Smooth muscle cell of the brain vasculature (primary cell): ENCODE measurements around the gene GAB2.

Experiments
- DNase-seq: peaks from one replicate; pipeline ENCODE4 v3.0.0-alpha.2; 2012; ENCODE audit warnings: low read depth, low spot score

GAB2 gene

DNA sequence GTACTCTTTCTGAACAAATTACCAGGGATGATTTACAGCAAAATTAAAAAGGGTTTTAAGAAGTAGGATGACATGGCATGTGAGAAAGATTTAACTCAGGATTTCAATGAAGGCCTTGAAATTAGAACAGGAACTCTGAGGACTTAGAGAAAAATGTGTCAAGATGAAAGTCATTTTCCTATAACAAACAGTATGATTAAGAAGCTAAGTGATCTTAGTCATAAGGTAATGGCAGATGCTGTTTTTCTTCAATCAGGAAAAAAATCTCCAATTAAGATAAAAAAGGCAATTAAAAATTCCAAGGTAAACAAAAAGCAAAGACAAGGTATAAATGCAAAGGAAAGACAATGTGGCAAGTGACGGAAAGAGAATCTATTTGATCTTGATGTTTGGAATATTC lies 73.5 kb downstream of the GAB2 start:
- DNase-seq = no peak

DNA sequence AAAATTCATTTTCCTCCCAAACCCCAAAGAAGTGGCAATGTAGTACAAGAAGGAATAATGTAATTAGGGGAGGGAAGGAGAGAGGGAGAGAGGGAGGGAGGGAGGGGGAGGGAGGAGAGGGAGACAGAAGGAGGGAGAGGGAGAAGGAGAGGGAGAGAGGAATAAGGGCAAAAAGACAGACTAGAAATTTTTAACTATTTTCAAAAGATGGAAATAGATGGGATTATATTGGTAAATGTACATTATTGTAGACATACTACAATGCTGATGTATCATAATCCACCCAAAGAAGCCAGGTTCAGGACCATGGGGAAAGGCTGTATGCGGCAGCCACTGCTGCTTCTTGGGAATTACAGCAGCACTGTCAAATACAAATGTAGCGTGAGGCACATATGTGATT lies 74.3 kb downstream of the GAB2 start:
- no peak for DNase-seq

DNA sequence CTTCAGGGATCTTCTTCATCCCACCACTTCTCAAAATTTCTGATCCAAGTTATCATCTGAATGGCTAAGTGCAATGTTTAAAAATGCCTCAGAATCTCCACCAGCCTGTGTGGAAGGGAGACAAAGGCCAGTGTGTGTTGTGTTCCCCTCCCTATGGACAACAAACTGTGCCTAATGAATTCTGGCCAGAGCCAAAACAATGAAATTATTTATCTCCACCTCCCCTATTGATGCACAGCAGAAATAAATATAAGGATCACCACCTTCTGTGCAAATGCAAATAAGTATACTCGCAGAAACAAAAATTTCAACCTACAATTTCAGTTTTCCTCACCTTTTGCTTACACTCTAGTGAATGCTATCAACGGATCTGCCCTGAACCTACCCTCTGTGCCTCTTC lies 75.8 kb downstream of the GAB2 start:
- DNase-seq = no peak

DNA sequence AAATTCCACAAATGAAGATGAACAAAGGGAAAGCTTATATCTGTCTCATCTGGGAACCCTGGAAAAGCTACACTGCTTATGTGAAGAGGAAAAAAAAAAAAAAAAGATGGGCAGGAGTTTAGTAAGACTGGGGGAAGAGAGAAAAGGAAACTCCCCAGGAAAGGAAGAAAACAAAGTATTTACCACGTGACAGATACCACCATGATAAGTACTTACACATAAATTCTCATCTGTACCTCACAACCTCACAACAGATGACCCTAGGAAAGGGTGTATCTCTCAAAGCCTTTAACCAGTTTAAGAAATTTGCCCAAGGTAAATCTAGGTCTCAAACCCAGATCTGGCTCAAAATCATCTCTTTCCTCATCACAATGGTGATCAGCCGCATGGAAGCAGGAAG lies 77.1 kb downstream of the GAB2 start:
- no peak for DNase-seq

DNA sequence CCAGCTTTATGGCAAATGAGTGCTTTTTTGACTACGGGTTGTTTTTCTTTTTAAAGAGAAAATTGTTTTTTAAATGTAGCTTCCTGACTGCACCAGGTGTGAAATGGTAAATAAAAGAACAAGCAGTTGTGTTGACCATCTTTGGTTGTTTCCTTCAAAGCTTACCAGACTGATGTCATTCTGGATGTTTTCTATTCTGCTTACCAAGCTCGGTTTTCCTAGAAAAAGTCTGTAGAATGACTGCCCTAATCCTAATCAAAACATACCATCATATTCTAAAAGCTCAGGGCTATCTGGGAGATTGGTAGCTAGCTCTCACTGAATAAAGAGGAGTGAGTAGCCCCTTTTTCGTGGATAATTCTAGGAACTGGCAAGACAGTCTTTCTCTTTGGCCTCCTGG lies 77.7 kb downstream of the GAB2 start:
- no peak for DNase-seq

DNA sequence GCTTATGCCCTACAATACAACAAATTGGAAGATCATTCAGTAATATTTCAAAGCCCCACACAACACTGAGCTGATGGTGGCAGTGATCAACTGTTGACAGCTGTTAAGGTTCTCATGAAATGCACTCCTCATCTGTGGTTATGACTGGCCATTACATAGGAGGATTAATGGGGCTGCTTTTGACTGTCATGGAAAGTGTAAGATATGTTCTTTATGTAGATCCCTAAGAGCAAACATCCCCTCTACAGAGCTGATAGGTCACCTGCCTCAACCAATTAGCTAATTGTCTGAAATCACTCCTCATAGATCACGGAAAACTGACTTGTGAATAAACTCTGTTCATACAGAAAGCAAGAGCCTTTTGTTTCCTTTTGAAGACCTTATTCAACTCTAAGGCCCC lies 78.1 kb downstream of the GAB2 start:
- DNase-seq = no peak

DNA sequence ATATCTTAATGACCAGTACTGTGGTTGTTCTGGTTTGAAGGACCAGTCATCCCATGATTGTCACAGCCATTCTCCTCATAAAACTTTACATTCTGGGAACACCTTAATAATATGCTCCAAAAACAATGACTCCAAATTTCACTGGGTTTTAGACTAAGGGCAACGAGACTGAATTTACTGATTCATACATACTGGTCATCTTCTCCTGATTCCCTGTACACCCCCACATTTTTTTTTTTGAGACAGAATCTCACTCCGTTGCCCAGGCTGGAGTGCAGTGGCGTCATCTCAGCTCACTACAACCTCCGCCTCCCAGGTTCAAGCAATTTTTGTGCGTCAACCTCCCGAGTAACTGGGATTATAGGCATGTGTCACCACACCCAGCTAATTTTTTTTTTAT lies 78.9 kb downstream of the GAB2 start:
- DNase-seq = no peak

DNA sequence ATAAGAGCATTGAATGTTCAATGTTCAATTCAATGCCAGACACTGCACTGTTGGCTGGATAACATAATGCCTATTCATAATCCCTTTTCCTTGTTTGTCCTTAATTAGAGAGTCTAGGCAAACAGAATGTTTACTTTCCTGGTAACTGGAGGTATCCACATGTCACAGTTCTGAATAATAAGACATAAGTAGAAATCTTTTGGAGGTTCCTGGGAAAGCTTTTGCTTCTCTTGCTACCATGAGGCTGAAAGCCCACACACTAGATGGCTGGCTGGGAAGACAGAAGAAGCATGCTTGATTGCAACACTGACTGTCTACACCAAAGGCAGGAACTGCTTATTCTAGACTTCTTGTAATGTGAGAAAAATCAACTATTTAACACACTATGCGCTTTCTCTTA lies 79.5 kb downstream of the GAB2 start:
- no peak for DNase-seq

DNA sequence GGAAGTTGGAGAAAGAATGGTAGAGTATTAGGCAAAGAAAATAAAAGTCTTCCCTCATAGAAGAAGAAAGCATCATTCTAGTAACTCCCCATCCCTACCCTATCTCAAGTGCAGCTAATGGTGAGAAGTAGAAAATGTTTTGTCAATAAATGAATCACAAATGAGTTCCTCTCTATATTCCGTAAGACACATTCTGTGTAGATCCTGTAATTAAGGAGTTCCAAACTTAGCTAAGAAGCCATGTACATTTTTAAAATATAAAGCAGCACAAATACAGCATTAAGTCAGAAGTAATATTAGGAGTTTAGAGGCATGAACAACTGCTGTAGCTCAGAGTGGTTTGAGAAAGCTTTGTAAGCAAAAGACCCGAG lies 80.1 kb downstream of the GAB2 start:
- no peak for DNase-seq

DNA sequence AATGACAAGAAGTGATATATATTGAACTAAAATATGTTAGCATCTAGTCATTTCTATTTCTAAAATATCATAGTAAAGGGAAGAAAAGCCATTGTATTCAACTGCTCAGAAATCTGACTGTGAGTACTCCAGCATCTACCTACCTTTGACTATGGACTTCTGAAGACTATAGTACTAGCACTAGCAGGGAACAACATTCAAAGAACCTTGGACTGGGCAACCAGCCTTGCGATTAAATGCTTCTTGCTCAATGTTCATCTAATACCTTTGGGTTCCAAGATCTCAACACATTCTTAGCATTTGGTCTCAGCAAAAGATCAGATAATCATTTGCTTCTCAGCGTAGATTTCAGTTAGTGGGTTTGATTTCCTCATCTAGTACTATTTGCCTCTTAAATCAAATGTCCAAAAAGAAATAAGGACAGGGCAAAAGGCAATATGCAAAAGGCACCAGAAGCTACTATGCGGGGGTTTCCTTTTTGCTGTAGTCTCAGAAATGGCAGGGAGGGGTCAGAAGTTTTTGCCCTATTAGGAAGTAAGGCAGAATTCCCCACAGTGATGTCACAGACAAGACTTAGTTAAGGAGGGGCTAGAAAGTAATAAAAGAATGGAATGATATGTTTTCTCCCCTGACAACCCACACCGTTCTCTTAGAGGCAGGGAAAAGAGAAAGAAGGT lies 80.6 kb downstream of the GAB2 start:
- DNase-seq = no peak

DNA sequence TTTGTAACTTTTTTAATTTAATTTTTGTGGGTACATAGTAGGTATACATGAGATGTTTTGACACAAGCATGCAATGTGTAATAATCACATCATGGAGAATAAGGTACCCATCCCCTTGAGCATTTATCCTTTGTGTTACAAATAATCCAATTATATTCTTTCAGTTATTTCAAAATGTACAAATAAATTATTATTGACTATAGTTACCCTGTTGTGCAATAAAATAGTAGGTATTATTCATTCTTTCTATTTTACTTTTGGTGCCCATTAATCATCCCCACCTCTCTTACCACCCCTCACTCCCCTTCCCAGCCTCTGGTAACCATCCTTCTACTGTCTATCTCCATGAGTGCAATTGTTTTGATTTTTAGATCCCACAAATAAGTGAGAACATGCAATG lies 83.5 kb downstream of the GAB2 start:
- DNase-seq = no peak

DNA sequence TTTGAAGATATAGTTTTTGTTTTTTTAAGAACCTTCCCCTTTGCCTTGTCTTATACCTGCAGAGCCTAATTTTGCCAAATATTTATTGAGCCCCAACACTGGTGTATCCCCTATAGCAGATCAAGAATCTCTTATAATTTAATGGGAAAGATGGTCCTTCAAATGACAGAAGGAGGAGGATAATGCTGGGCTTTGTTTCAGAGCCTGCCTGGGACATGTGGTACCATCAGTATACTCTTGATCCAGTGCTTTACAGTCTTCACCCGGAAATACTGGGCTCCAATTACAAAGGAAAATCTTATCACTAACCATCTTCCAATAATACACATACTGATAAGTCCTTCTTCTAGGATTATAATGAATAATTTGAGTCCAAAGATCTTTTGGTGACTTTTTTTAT lies 84.7 kb downstream of the GAB2 start:
- DNase-seq = no peak

DNA sequence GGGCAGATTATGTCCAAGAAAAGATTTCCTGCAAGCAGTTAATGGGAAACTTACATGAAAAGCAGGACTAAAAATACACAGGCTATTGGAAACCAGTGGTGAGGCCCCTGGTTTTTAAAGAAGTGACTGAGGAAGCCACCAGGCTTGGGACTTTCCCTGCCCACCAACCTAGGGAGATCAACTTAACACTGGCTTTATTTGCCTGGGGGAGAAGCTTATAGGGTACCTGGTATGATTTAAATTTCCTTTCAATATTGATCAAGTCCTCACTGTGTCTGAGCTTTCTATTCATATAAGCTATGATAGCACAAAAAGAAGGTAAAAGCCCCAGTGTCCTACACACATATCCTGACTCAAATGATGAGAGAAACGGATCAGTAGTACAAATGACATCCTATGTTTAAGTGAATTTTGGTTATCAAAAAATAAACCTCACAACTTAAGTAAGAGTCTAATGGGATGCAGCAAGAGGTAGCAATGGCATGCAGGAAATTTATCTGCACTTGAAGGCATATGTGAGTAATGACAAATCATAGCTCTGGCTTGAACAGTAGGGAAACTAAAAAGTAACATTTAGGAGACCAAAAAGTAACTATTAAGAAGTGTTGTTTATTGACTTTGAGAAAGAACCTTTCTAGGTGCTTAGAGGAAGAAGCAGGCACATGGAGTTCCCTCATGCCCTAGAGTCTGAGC lies 85.3 kb downstream of the GAB2 start:
- no peak for DNase-seq

DNA sequence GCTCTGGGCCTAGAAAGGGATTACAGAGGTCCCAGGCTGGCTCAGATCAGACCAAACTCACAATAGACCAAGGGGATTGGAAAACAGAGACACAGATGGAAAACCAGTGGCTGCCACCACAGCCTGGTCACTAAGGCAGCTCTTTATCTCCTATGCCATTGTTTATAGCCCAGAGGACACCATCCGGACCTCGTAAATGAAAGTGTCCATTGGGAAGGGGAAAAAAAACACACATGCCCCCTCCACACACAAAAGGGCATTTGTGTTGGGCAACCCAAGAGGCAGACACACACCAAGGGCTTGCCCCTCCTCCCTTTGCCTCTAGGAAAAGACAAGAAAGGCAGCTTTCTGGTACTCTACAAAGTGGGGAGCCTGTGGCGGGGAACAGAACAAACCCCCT lies 85.9 kb downstream of the GAB2 start:
- no peak for DNase-seq

DNA sequence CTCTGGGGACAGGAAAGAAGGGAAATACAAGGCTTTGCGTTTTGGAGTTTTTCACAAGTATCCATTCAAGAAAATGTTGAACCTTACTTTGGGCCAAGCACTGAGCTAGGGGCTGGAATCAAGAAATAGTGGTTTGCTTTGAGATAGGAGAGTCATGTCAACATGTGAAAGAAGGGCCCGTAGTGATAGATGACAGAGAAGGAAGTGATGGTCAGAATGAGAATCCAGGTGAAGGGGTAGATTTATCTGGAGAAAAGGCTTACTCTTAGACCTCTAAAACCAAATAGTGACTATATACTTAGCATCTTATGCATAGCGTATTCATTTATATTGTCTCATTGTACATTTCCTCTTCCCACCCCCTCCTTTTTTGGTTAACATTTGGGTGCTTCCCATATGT lies 87.3 kb downstream of the GAB2 start:
- DNase-seq = no peak

DNA sequence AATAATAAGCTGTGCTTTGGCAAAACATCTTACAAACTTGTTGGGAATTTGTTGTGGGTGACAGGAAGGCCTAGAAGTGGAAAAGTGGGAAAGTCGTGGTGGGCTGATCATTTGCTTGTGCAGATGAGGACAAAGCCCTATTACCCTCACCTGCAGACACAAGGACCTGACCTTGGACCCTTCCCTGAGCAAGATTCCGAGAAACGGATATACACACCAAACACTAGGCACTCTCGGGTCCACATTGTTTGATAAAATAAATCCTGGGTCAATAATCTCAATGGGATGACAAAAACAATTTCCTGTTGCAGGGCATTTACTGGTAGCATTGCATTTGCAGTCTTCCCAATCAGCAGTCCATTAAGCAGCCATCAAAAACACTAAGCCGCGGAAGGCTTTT lies 89.7 kb downstream of the GAB2 start:
- no peak for DNase-seq

DNA sequence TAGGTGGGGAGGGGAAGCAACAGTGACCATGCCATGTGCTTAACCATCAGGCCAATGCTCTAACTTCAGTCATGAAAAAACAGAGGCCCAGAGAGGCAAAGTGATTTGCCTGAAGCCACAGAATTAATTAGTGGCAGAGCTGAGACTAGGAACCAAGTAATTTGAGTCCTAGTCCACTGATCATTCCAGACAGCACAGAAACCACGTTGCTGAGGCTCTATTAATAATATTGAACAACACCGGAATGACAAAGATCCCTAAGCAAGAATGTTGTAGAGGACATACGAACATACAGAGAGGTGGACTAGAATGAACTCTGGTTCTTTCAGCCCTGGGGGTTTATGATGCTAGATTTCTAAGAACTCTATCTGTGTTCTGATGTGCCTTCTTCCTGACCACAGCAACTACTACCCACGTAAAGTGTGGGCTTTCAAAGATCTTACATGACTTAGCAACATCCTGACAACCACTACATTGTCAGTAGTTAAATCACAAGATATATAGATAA lies 92.3 kb downstream of the GAB2 start:
- no peak for DNase-seq

DNA sequence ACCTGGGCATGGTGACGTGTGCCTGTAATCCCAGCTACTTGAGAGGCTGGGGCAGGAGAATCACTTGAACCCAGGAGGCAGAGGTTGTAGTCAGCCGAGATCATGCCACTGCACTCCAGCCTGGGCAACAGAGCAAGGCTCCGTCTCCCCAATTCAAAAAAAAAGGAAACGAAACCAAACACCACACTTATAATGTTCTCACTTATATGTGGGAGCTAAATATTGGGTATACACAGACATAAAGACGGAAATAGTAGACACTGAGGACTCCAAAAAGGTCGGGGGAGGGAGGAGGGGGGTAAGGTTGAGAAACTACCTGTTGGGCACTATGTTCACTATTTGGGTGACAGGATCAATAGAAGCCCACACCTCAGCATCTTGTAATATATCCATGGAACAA lies 94.3 kb downstream of the GAB2 start:
- no peak for DNase-seq

DNA sequence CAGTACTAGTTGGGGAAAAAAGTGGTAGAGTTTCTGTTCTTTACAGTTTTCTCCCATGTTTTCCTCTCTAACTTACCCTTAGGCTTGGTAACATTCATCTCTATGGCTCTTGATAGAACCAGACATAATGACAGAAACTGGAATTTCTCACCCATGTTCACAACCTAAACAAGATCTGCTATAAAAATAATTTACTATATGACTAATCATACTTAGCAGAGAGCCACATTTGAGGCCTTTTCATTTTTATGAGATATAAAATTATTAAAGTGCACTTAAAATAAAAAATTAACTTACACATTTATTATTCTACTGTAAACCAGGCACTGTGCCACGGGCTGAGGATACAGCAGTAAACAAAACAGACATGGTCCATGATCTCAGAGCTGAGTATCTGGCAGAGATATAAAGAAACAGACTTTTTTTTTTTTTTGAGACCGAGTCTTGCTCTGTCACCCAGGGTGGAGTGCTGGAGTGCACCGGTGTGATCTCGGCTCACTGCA lies 98.1 kb downstream of the GAB2 start:
- no peak for DNase-seq

DNA sequence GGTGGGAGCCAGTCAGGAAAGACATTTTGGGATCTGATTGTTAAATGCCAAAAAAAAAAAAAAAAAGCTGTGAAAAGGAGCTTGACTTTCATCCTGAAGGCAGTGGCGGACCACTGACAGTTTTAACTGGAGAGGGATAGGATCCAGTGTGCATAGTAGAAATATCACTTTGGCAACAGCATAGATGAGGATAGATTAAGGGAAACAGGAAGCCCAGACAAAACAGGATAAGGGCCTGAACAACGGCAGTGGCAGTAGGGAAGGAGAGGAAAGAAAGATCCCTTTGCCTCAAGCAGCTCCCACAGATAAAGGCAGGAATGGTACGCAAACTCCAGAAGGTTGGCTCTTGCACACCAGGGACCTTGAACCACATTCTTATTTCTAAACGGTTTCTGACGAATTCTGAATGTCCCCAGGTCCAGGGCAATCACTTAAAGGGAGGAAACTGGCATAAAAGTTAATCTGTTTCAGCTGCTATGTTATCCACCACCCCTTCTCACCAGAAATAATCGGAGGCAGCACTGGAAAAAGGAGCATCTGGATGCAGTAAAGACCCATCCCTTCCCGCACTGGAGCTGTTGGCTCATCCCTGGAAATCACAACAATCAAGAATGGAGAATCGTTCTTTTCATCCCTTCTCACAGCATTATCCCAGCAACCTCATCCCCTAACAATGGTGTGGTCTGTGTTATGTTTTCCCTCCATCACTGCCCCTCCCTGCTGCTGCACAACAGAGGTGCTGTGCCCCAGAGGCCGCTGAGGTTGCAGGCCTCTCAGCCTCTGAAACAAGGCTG lies 99.1 kb downstream of the GAB2 start:
- DNase-seq = no peak

DNA sequence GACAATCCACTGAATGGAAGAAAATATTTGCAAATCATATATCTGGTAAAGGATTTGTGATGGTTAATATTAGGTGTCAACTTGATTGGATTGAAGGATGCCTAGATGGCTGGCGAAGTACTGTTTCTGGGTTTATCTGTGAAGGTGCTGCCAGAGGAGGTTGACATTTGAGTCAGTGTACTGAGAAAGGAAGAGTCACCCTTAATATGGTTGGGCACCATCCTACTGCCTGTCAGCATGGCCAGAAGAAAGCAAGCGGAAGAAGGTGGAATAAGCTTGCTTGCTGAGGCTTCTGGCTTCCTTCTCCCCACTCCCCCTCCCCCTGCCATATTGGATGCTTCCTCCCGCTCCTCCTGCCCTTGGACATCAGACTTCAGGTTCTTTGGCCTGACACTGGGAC lies 101.9 kb downstream of the GAB2 start:
- DNase-seq = no peak

DNA sequence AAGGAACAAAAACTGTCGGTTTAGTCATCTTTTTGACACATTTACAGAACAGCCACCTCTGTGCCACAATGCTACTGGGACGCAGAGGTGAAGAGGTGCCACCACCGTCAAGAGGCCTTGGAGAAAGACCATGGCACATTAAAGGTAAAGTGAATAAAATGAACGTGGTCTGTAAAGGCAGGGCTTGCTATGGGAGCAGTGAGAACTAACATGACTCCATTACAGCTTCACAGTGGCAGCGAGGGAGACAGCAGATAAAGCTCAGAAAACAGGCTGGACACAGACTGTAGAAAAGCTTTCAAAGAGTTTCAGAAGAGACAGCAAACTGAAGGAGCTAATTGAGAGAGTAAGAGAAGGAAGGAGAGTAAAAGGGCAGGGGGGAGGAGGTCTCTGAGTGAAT lies 102.9 kb downstream of the GAB2 start:
- DNase-seq = no peak

DNA sequence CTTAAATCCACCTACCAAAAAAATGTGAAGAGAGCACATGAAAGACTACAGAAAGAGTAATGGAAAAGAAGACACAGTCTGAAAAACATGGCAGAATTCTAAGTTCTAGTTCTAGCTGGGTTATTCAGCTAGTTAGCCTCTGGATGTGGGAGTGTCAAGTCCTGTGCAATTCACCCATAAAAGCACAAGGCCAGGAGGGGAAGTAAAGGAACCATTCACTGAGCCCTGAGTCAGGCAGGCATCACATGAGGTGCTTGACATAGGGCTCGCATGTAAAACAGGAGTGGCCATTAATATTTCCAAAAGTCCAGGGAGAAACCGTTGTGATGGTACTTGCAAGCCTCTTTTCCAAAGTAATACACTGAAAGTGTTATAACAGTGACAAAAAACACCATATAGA lies 103.7 kb downstream of the GAB2 start:
- DNase-seq = no peak
